Measurements from ENCODE around the gene GPR156.

DNA sequence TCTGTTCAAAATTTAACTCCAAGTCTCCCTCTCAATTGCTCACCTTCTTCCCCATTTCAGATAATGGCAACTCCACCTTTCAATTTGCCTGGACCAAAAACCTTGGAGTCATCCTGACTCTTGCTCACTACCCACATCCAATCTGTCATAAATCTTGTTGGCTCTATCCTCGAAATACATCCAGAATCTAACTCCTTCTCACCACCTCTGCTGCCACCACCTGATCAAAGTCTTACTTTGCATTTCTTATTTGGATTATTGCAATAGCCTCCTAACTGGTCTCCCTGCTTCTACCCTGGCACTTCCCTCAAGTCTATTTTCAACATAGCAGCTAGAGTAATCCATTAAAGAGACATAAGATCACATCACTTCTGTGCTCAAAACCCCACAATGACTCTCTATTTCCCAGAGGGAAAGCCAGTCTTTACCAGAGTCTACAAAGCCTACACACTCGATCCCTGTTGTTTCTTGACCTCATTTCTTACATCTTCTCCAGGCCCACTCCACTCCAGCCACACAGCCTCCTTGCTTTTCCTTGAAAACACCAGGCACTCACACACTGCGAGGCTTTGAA is 86.6 kb downstream of the GPR156 start:
- TF ChIP-seq, protein P1, sequence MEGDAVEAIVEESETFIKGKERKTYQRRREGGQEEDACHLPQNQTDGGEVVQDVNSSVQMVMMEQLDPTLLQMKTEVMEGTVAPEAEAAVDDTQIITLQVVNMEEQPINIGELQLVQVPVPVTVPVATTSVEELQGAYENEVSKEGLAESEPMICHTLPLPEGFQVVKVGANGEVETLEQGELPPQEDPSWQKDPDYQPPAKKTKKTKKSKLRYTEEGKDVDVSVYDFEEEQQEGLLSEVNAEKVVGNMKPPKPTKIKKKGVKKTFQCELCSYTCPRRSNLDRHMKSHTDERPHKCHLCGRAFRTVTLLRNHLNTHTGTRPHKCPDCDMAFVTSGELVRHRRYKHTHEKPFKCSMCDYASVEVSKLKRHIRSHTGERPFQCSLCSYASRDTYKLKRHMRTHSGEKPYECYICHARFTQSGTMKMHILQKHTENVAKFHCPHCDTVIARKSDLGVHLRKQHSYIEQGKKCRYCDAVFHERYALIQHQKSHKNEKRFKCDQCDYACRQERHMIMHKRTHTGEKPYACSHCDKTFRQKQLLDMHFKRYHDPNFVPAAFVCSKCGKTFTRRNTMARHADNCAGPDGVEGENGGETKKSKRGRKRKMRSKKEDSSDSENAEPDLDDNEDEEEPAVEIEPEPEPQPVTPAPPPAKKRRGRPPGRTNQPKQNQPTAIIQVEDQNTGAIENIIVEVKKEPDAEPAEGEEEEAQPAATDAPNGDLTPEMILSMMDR (IDR thresholded peaks at IDR 0.05): peak in 3 of 6 experiments; percentile 10 to 37 (median 21)
- TF ChIP-seq POLR2A (IDR thresholded peaks at IDR 0.05) (no peak), EP300 (IDR thresholded peaks at IDR 0.05) (no peak), POLR2AphosphoS5 (IDR thresholded peaks at IDR 0.05) (no peak)

Measured in upper lobe of left lung (tissue), 4 donors.